Head of caudate nucleus (tissue), 42 donors: ENCODE measurements around the gene ATRNL1.
"Not testable (repeated sequence)": the region's sequence is repeated elsewhere in the genome, so short reads cannot be mapped to it uniquely, and the experiment has no call there.

ENCODE experiments used
- DNase-seq, 42 donors: peaks; one replicate each; pipeline versions ENCODE4 v3.0.0 to v3.0.0-alpha.2; 2020 to 2021; ENCODE audit warnings: mixed read lengths in 7 of 42
- intact Hi-C: fragments of 100-400 bp; cut with DNase I; formaldehyde crosslinking; loops from one replicate; pipeline ENCODE4 v1.15.0; 2022

ATRNL1 gene

DNA sequence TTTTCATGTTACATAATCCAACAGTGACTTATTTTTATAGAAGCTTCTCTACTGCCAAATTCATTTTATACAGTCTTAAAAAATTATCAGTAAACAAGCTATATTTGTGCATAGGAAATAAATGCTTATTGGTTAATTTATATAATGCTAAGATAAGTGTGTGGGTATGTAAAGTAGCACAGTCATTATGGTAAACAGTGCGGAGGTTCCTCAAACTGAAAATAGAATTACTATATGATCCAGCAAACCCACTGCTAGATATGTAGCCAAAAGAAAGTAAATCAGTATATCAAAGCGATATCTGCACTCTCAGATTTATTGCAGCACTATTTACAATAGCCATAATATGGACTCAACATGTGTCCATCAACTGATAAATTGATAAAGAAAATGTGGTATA, 71.1 kb downstream of the ATRNL1 start:
- DNase-seq, result no peak
- intact Hi-C loops, result no loop called here

DNA sequence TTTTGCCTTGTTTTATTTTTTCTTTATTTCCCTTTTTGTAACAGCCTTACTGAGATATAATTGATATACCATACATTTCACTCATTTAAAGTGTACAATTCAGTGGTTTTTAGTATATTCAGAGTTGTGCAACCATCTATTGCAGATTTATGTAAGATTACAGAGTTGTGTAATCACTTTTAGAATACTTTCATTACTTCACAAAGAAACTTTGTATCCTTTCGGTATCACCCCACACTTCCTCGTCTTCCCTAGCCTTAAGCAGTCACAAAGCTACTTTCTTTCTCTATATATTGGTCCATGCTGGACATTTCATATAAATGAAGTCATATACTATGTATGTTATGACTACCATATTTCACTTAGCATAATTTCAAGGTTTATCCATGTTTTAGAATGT, 74.6 kb downstream of the ATRNL1 start:
- DNase-seq, result no peak
- intact Hi-C loops, result no loop called here

DNA sequence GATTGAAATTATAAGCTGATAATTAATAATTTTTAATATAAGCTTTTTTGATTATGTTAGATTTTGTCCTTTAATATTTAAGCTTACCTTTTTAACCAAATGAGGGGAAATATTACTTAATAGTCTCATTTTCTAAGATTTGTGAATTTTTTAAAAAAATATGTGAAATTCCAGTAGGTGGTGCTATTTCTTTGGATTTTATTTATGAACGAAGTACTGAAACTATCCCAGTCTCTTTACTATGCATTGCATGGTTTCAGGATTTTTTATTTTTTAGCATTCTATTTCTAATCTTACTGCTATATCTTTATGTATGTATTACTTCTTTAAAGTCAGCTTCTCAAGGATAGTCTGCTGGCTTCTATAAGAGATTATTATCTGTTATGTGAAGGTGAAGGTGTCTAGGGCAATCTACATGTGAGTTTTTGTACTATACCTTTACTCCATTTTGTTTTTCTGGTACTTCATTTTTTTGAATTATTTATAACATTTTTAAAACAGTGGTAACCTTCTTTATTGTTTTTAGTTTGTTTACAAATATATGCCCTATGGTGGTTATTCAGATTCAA, 78.3 kb downstream of the ATRNL1 start:
- intact Hi-C loops, result no loop called here
- no peak for DNase-seq

DNA sequence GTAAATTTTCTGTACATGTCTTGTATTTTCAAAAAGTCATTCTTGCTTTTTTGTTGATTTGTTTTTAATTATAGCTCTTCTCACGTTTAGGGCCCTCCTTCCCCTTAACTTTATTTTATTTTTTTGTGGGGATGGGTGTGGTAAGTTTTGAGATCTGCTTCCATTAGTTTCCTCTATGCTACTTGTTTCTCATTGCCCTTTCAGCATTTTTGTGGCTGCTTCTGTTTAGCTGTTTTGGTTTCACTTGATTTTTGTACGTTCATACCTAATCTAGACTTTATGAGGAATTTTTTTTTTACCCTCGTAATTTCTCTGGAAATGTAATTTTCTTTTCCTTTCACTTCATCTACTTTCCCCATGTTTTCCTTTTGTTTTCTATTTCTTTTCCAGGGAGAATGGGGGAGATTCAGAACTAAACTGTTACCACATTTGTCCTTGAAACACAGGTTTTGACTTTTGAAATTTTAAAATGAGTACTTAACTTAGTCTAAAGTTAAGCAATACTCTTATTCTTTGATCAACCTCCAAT, 80.8 kb downstream of the ATRNL1 start:
- intact Hi-C loops, result no loop called here
- no peak for DNase-seq

DNA sequence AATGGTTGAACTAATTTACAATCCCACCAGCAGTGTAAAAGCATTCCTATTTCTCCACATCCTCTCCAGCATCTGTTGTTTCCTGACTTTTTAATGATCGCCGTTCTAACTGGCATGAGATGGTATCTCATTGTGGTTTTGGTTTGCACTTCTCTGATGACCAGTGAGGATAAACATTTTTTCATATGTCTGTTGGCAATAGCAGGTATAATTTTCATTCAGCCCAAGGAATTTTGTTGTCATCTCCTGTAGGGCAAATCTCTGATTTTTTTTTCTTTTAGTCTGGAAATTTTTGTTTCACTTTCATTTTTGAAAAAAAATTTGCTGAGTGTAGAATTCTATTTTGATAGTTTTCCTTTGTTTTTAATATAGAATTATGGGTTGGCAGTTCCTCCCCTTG, 114.1 kb downstream of the ATRNL1 start:
- not testable (repeated sequence) for DNase-seq

DNA sequence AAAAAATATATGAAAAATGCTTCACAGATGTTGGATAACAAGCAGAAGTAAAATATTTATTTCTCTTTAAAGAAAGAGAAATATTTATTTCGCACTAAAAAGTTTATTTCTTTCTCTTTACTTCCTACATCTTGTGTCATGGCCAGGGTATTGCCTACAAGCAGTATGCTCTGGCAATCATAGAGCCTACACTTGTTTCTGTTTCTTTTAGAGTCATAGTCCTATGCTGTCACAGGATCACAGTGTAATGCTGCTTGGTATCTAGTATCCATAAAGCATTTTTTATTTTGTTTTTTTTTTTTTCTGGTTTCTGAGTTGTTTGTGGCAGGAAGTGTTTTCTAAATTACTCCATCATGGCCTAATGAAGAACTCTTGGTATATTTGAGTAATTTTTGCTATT, 116.0 kb downstream of the ATRNL1 start:
- intact Hi-C loops, result no loop called here
- no peak for DNase-seq

More for the DNA sequence above, 114.1 kb downstream of the ATRNL1 start:
- intact Hi-C loops, result not testable (repeated sequence)

DNA sequence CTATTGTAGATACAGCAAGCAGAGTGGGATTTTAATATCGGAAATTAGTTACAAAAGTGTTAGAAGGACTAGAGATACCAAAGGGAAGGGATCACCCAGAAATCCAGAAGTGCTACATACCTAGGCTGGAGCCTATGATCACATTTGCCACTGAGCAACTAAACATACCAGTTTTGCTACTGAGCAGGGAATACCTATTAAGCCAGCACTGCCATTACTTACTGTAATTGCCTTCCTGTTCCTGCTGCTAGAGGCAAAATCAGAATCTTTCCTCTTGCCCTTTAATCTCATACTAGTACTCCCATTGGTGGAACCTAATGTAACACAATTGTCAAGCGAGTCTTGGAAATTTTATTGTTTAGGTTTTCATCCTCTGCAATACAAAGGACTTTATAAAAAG, 121.7 kb downstream of the ATRNL1 start:
- DNase-seq, result no peak
- intact Hi-C loops, result no loop called here

DNA sequence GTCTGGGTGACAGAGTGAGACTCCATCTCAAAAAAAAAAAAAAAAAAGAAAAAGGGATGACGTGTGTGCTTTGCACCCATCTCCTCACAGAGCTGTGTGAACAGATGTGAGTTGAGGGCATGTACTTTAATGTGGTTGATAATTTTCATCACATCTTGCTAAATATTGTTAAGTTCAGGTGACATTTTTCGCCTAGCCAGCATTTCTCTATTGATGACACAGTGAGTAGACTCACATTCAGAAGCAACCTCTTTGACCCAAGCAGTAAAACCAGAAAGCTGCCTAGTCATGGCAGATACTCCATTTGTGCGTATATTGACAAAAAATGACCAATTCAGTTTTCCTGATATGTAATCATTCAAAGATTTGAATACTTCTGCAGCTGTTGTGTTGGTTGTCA, 126.0 kb downstream of the ATRNL1 start:
- intact Hi-C loops, result no loop called here
- DNase-seq, result no peak

DNA sequence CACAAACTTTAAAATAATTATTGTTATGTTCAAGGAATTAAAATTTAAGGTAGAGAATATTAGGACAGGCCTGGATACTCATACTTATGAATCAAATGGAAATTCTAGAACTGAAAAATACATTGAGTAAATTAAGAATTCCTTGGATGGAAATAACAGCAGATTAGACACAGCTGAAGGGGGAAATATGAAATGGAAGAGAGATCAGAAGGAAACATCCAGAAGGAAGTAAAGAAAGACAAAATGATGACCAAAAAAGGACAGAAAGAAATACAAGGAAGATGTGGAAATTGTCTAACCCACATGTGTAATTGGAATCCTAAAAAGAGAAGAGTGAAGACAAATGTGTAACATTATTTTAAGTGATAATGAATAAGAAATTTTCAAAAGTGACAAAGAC, 128.9 kb downstream of the ATRNL1 start:
- intact Hi-C loops, result no loop called here
- DNase-seq, result no peak

DNA sequence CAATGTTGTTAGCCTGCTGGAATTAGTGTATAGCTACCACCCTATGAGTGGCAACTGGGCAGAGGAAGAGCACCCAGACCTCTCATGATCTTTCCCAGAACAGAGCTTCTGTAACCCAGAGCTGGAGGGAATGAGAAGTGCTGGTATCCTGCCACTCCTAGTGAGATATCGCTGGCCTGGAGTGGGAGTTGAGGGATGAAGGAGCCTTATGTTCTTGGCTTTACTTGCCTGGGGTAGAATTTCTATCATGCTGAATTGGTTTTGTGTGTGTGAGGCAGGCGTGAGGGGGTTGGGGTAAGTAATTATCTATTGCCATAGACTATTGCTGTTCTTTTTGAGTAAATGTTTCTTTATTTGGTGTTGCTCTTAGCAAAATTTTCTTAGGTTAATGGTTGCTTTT, 146.6 kb downstream of the ATRNL1 start:
- DNase-seq, result no peak
- intact Hi-C loops, result no loop called here

DNA sequence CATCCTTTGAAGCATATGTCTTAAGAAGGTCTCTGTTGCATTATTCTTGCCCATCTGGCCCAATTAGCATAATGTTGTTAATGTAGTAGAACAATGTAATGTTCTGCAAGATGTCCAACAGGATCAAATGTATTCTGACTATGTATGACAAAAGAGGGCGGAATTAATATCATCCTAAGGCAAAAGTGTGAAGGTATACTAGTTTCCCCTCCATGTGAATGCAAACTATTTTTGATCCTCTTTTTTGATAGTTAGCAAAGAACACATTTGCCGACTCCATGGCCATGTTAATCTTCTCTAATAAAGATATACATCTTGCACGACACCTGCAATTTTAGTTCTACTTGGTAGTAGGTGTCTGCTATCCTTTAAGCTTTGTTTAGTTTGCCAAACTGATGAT, 157.6 kb downstream of the ATRNL1 start:
- intact Hi-C loops, result no loop called here
- no peak for DNase-seq

DNA sequence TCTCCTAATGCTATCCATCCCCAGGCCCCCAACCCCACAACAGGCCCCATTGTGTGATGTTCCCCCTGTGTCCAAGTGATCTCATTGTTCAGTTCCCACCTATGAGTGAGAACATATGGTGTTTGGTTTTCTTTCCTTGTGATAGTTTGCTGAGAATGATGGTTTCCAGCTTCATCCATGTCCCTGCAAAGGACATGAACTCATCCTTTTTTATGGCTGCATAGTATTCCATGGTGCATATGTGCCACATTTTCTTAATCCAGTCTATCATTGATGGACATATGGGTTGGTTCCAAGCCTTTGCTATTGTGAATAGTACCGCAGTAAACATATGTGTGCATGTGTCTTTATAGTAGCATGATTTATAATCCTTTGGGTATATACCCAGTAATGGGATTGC, 160.6 kb downstream of the ATRNL1 start:
- DNase-seq, intact Hi-C loops: not testable (repeated sequence)

DNA sequence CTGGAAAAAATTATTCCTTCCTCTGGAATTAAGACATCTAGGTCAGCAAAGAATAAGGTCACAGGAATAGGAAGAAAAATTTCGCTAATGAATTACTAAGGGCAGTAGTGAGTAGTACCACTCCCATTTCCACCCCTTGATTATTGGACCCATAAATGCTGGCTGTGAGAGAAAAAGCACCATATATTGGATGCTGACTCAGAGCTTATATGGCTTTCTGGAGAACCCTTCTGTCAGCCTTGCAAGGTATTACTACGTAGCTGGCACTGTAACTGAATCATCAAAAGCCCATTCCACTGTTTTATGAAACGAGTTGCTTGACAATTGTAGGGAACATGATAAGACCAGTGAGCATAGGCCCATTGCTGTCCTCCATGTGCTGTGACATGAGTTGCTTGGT, 179.3 kb downstream of the ATRNL1 start:
- intact Hi-C loops, result no loop called here
- no peak for DNase-seq

DNA sequence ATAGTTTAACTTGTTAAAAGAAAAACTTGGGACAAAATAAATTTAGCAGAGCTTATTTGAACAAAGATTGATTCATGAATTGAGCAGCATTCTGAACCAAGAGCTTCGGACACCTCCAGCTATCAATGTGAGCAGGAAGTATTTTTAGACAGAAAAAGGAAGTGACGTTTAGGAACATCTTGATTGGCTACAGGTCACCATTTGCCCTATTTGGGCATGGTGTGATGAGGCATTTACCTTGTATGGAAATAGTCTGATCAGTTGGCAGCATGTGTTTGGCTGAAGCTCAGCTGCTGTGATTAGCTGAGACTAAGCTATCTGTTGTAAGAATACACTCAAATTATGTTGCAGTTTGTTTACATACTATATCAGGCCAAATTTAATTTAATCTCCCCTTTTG, 185.1 kb downstream of the ATRNL1 start:
- intact Hi-C loops, result no loop called here

DNA sequence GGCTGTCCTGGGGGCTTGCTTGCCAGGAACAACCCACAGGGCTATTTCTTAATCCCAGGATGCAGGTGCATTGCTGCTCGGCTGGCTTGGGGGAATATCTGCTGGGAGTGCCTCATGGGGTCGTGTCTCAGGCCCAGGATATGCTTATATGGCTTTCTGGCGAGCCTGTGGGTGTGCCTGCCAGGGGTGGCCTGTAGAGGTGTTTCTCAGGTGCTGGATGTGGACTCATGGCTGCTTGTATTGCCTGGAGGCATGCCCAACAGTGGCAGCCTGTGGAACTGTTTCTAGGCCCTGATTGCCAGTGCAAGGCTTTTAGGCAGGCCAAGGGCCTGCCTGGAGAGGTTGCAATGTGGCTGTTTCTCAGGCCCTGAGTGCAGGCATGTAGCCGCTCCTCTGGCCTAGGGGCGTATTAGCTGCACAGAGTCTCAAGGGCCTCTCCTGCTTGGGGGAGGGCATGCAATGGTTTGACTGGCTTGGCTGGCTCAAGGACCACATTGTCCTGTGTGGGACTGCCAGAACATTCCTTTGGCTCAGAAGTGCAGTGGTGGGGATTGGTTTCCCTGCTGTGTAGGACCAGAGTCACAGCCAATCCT, 202.1 kb downstream of the ATRNL1 start:
- no peak for DNase-seq

More for the DNA sequence above, 185.1 kb downstream of the ATRNL1 start:
- no peak for DNase-seq

DNA sequence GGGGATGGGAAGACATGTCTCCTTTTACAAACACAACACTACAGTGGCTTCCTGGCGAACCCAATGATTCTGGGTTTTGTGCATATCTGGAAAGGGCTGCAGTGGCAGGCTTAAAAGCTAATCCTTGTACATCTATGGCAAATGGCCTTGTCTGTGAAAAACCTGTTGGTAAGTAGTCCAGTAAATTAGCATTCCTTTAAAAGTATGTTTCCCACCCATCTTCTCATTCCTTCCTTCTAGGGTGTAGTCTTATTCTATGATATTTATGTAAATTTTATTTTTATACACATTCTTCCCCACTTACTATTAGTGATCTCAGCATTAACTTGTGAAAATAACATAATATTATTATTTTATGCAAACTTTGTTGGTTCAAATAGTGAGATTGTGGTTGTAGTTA, 206.9 kb downstream of the ATRNL1 start:
- DNase-seq, result no peak
- intact Hi-C loops, result no loop called here

More for the DNA sequence above, 202.1 kb downstream of the ATRNL1 start:
- intact Hi-C loops, result no loop called here

DNA sequence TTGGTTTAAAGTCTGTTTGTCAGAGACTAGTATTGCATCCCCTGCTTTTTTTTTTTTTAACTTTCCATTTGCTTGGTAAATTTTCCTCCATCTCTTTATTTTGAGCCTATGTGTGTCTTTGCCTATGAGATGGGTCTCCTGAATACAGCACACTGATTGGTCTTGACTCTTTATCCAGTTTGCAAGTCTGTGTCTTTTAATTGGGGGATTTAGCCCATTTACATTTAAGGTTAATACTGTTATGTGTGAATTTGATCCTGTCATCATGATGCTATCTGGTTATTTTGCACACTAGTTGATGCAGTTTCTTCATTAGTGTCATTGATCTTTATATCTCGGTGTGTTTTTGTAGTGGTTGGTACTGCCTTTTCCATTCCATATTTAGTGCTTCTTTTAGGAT, 226.5 kb downstream of the ATRNL1 start:
- DNase-seq, intact Hi-C loops: not testable (repeated sequence)

DNA sequence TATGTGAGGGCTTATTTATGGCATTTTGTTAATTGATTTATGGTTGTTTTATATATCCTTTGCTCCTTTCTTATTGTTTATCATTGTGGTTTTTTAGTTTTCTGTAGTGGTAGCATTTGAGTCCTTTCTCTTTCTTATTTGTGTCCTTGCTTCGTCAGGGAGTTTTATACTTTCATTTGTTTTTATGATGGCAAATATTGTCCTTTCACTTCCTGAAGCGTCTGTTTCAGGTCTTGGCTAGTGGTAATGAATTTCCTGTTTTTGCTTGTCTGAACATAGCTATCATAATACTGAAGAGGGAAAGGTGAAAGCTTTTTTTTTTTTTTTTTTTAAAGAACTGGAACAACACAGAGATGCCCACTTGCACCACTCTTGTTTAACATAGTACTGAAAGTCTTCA, 228.2 kb downstream of the ATRNL1 start:
- intact Hi-C loops, result no loop called here
- DNase-seq, result no peak

DNA sequence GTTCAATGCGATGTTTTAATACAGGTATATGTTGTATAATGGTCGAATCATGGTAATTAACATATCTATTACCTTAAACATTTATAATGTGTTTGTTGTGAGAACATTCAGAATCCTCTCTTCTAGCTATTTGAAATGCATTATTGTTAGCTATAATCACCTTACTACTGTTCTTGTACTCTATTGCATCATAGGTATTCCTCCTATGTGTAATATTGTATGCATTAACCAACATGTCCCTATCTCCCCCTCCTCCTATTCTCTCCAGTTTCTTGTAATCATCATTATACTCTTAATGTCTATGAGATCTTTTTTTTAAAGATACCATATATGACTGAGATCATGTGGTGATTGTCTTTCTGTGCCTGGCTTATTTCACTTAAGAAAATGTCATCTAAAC, 235.2 kb downstream of the ATRNL1 start:
- intact Hi-C loops, result no loop called here
- DNase-seq, result no peak

DNA sequence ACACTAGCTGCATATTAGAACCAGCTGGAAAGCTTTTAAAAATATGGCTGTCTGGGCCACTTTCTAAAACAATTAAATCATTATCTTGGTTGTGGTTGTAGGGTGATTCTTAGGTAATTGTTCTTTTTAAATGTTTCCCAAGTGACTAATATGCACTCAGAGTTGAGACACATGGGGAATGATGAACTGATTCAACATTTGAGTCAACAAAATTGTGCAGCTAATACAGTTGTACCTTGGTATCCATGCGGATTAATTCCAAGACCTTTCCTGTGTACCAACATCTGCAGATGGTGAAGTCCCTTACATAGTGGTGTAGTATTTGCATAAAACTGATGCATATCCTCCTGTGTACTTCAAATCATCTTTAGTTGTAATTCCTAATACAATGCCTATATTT, 242.2 kb downstream of the ATRNL1 start:
- intact Hi-C loops, result no loop called here

DNA sequence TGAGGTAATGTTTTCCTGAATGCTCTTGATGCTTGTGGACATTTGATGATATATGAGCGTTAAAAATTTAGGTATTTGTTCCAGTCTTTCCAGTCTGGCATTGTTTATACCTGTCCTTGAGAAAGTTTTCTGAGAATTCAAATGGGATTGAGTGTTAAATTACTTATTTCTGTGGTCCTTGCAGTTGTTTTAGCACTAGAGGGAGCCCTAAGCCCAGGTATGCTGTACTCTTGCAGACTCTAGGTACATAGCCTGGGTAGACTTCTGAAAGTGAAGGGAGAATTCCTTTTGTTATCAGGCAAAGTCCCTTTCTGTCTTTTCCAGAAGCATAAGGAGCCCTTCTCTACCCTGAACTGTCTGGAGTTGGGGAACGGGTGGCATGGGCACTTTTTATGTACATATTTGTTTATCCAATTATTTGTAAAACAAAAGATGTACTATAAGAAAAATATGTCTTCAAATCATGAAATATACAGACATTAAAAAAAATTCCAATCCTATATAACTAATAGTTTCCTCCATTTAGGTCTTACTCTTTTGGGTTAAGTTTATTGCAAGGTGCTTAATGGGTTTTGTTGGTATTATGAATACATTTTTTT, 262.1 kb downstream of the ATRNL1 start:
- intact Hi-C loops, result no loop called here
- peak in 23 of 42 donors; percentile 2 to 63 (median 30) for DNase-seq

More for the DNA sequence above, 242.2 kb downstream of the ATRNL1 start:
- DNase-seq, result no peak
